ENCODE results near the gene MLX.

- no peak for TF ChIP-seq CTCF (conservative IDR thresholded peaks at IDR 0.05 in 1 of 2, IDR thresholded peaks at IDR 0.05 in 1 of 2; ENCODE audit: extremely low read depth in 1 of 2, insufficient read depth in 1 of 2, low read depth in 1 of 2, low read length in 2 of 2)
- TF ChIP-seq EZH2 (IDR thresholded peaks at IDR 0.05; ENCODE audit: borderline replicate concordance, low read length), result no peak
These were observed 7.8 kb upstream of the MLX start for GRCh38 chr17:42559075-42559474.

Data from mammary epithelial cell (primary cell).